Epidermal melanocyte (primary cell): ENCODE measurements around the gene KCNH4.

ENCODE experiments used
- DNase-seq: peaks from one replicate; pipeline ENCODE4 v3.0.0; 2011; ENCODE audit warnings: low spot score; ENCODE audit not compliant: insufficient read length

KCNH4 gene

DNA sequence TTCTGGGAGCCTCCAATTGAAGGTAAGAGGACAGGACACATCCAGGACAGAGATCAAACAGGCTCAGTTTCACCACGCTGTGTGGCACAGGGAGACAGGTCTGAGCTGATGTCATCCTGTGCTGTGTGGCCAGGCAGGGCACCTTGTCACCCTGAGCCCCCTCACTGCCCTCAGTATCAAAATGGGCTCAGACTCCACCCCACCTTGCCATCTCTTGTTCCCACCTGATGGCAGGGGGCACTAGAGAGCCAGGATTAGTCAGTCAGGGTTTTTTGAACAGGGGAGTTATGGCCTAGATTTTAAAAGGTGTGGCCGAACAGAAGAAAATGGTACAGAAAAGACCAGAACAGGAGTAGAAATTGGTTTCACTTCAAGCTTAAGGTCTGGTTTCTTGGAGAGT is 62.4 kb downstream of the KCNH4 start:
- no peak for DNase-seq

DNA sequence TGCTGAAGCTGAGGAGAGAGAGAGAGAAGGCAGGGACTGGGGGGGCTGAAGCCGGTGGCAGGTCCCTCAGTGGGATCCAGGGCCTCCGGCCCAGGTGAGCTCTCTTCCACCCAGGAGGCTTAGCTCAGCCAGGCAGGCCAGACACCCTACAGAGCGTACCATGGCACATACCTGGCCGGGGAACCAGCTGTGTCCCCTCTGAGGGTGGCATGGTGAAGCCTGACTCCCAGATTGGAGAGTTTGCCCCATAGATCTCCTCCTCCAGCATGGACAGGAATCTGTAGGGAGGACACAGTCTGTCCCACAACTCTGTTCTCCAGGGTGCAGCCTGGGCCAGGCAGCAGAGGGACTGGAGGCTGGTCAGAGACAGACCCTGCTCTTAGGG is 62.8 kb downstream of the KCNH4 start:
- DNase-seq, result no peak

GRCh38 chr17:42117397-42118125 is 63.4 kb downstream of the KCNH4 start:
- no peak for DNase-seq

- peak; percentile 66 for DNase-seq
Observed at GRCh38 chr17:42116705-42117396, 64.1 kb downstream of the KCNH4 start.

DNA sequence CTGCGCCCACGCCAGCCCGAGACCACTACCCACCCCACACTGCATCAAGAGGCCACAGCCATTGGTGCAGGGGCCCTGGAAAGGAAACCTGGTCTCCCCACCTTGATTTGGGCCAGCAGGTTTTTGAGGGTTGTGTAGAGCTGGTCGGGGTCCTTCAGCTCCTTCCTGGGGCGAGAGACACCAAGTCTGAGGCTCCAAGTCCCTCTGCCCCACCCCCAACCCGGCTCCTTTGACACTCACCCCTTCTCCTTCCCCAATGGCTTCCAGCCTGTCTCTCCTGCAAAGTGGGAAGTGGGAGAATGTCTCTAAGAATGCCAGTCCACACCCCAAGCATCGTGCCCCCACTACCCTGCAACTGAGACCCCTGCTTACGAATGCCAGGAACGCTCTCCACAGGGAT is 66.8 kb downstream of the KCNH4 start:
- DNase-seq, result no peak

GRCh38 chr17:42113293-42114069 is 67.5 kb downstream of the KCNH4 start:
- DNase-seq, result no peak

- peak; percentile 97 for DNase-seq
Observed at GRCh38 chr17:42112552-42113176, 68.3 kb downstream of the KCNH4 start, which contains the start of gene DHX58. Gene DHX58 (minus strand): TSS chr17:42112714. CDS start chr17:42111892, 822 bp downstream.

GRCh38 chr17:42111871-42112551 is 68.9 kb downstream of the KCNH4 start:
- DNase-seq, result peak; percentile 77

DNA sequence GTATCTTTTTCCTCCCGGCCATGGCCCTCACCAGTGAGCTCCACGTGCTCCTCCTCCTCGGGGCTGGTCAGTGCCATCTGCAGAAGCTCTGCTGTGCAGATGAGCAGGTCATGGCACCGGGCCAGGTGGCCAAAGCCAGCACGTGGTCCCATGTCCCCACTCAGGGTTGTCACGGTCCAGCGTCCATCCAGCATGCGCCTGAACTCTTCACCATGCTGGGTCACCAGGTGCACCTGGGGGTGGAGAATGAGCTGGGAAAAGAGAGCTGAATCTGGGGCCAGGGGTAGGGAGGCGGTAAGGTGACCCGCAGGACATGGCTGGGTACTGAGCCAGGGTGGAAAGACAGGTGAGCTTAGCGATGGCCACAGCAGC is 69.7 kb downstream of the KCNH4 start:
- no peak for DNase-seq

DNA sequence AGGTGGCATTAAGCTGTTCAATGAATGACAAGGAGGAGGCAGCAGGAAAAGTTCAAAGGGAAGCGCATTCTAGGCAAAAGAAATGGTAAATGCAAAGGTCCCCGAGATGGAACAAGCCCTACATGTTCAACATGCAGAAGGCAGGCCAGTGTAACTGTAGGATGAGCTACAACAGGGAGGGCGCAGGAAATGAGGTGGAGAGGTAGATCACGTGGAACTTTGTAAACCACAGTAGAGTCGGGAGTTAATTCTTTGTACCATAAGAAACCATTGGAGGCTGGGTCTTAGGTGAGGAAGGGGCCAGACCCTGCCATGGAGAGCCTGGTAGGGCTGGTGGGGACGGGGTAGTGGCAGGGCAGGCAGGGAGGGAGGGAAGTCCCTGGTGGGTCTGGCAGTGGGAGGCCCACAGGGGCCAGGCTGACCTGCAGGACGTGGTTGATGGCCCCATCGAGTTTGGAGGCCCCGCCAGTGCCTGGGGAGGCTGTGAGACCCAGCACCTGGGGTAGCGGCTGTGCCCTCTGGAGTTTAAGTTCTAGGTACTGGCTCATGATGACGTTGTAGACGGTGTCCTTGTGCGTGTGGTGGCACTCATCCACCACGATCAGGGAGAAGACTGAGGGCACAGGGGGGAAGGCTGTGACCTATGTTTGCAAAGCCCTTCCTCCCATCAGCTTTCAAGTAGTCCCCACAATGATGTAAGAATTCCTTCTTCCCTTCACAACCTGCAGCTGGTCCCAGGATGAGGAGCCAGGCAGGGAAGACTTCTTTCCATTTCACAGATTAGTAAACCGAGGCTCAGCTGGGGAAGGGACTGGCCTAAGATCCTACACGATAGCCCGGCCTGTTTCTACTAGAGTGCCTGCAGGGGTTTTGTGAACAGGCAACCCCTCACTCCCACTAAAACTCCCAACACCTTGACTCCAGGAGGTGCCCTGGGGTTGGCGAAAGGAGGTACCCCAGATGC is 70.4 kb downstream of the KCNH4 start:
- DNase-seq, result no peak

GRCh38 chr17:42109086-42109485 is 71.9 kb downstream of the KCNH4 start:
- no peak for DNase-seq

DNA sequence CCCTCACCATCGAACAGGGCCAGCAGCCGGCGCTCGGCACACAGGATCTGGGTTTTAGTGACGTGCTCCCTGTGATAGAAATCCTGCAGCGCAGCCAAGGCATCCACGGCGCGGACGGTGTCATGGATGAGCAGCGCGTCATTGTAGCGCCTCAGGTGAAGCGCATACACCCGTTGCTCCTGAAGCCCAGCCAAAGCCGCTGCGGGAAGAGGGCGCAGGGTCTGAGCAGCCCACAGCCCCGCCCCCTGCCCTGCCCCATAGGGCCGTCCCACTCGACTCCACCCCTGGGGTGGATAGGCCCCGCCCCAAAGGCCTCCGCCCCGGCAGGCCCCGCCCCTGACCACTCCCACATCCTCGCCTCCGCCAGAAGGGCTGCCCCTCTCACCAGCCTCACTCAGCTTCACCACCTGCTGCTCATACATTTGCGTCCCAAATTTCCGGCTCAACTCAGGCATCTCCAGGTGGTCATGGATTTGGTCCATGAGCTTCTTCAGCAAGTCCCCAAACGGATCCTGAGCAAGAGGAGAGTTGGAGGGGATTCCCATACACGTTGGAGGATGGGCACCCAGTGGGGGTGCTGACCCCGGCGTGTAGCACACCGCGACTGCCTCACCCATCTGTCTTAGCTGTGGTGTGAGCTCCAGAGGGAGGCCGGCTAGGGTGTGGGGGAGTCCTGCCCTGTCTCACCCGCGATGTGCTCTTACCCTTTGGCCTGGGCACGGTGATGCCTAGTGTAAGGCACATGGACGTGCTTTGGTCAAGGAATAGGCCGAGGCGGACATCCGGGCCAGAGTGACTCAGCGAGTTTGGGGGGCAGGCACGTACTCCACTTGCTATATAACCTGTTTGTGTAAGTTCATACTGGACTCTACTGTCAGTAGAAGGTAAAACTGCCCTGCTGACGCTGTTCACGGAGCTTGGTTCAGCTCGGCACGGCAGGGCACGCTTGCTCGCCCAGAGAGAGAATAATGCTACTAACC is 73.1 kb downstream of the KCNH4 start:
- DNase-seq, result peak; percentile 91

GRCh38 chr17:42107124-42107523 is 73.8 kb downstream of the KCNH4 start:
- no peak for DNase-seq
